ENCODE measurements around the gene LRRC59. TPM values are rescaled to one million over a fixed set of nuclear protein-coding genes. Genes with fewer than 3 reads are reported as not detected.

The LRRC59 gene
- total RNA-seq, 1 experiment from 2014 or later = 106 TPM

- Mint-ChIP-seq H3K27me3 (ENCODE audit: low read depth) (peaks cover 16% of the 10 kb centered on the region), H3K9me3 (no peaks in the 10 kb centered on the region), H3K36me3 (ENCODE audit: insufficient read depth in 1 of 3, low read depth in 3 of 3) (no peaks in the 10 kb centered on the region), H3K4me3 (no peak overlapping the region), H3K4me1 (peaks cover 2 to 4% of the 10 kb centered on the region in 2 experiments; a peak in 3 of 4 replicates), H3K27ac (no peak overlapping the region)
- Histone ChIP-seq H4K5ac (ENCODE audit: insufficient read length, low read depth, low read length) (no peak overlapping the region), H3K27me3 (ENCODE audit: insufficient read depth, low read length) (no peaks in the 10 kb centered on the region), H3K4me2 (ENCODE audit: insufficient read depth, insufficient read length, low read length) (no peak overlapping the region), H3K9ac (ENCODE audit: extremely low read depth, insufficient read length, low read length) (no peak overlapping the region), H2BK12ac (ENCODE audit: insufficient read length, low read depth, low read length) (no peak overlapping the region), H2BK120ac (ENCODE audit: low read depth, low read length, poor library complexity, severe bottlenecking) (no peak overlapping the region), H2AK5ac (ENCODE audit: insufficient read length, low read length) (no peak overlapping the region), H2AFZ (ENCODE audit: low read length) (no peak overlapping the region), H3K4me1 (ENCODE audit: insufficient read depth, low read length) (no peaks in the 10 kb centered on the region), H3K14ac (ENCODE audit: insufficient read depth, low read length) (no peak overlapping the region), H3T11ph (ENCODE audit: low read length) (no peak overlapping the region), H3K79me1 (ENCODE audit: insufficient read depth, low read depth, low read length, poor library complexity, severe bottlenecking) (no peaks in the 10 kb centered on the region), H2BK5ac (ENCODE audit: insufficient read length, low read length) (no peak overlapping the region), H3K79me2 (ENCODE audit: insufficient read depth, low read length) (no peaks in the 10 kb centered on the region), H2BK15ac (ENCODE audit: low read depth, low read length) (no peak overlapping the region), H4K8ac (replicated peaks; ENCODE audit: insufficient read length, low read depth, low read length) (no peak overlapping the region), H3K18ac (ENCODE audit: insufficient read length, low read depth, low read length) (no peak overlapping the region), H3K9me3 (ENCODE audit: control insufficient read depth, low read depth, low read length) (no peaks in the 10 kb centered on the region), H3K23me2 (ENCODE audit: insufficient read length, low read depth, low read length, poor library complexity, severe bottlenecking) (no peaks in the 10 kb centered on the region), H4K91ac (ENCODE audit: insufficient read length, low read depth, low read length) (no peak overlapping the region), H2BK20ac (ENCODE audit: low read depth, low read length, poor library complexity, severe bottlenecking) (no peak overlapping the region), H3K27ac (ENCODE audit: insufficient read length, low read depth, low read length) (no peak overlapping the region), H4K20me1 (ENCODE audit: control insufficient read depth, insufficient read depth, insufficient read length) (no peaks in the 10 kb centered on the region), H3K56ac (ENCODE audit: insufficient read length, low read depth, low read length) (no peak overlapping the region), H3K4ac (ENCODE audit: low read depth, low read length) (no peak overlapping the region), H3K23ac (ENCODE audit: insufficient read length, low read depth, low read length) (no peak overlapping the region)
- WGBS (ENCODE audit: extremely low coverage, insufficient read length, low lambda C conversion rate) = no CpG with 5 or more reads among the region's 4 CpGs
- no peak for DNase-seq
- TF ChIP-seq CTCF (conservative IDR thresholded peaks at IDR 0.05) = no peak
Observed at GRCh38 chr17:50412188-50412732, 14.9 kb upstream of the LRRC59 start.
